Right lobe of liver (tissue), 6 donors: Measurements from ENCODE around the gene LHFPL6. TPM values are rescaled to one million over a fixed set of nuclear protein-coding genes. Genes with fewer than 3 reads are reported as not detected.

ENCODE experiments used
- ATAC-seq, 4 donors: fragments of 200-7000 bp; cut with Tn5 transposase; one replicate each; pipeline ENCODE4 v1.9.1; 2020; ENCODE audit warnings: mild to moderate bottlenecking in 4 of 4, moderate library complexity in 4 of 4
- DNase-seq, 3 donors: peaks; one replicate each; pipeline ENCODE4 v3.0.0-alpha.2; 2020
- H3K27ac ChIP-seq, 3 donors: fragments of 200-600 bp; one replicate each; pipeline ENCODE4 v1.8.0; 2022
- H3K27me3 ChIP-seq, 2 donors: fragments of 200-600 bp; one replicate each; pipeline ENCODE4 v1.8.0; 2022
- H3K36me3 ChIP-seq, 4 donors: fragments of 200-600 bp; sonication (generic) in 1 of 4; one replicate each; pipeline versions ENCODE4 v1.5.1 to v1.8.0; 2017 to 2022; ENCODE audit warnings: control low read depth in 1 of 4
- H3K4me1 ChIP-seq, 4 donors: fragments of 200-600 bp; sonication (generic) in 1 of 4; one replicate each; pipeline versions ENCODE4 v1.5.1 to v1.8.0; 2017 to 2022; ENCODE audit warnings: control low read depth in 1 of 4
- H3K4me3 ChIP-seq, 3 donors: fragments of 200-600 bp; one replicate each; pipeline ENCODE4 v1.8.0; 2022
- H3K9me3 ChIP-seq, 4 donors: fragments of 200-600 bp; sonication (generic) in 1 of 4; one replicate each; pipeline versions ENCODE4 v1.5.1 to v1.8.0; 2017 to 2022; ENCODE audit warnings: control low read depth in 1 of 4
- CTCF ChIP-seq, 4 donors: fragments of 200-600 bp in 3 of 4; fragments of 450-650 bp in 1 of 4; IDR thresholded peaks; one replicate each; pipeline versions ENCODE4 v1.5.1 to v1.8.0; 2016 to 2022; ENCODE audit warnings: antibody characterized with exemption in 4 of 4, mild to moderate bottlenecking in 2 of 4
- POLR2A ChIP-seq: fragments of 450-650 bp; IDR thresholded peaks from one replicate; pipeline ENCODE4 v1.6.1; 2017; ENCODE audit warnings: antibody characterized with exemption, mild to moderate bottlenecking
- WGBS: methylation state at CpG from one replicate; pipeline ENCODE4 v1.1.6; 2018; ENCODE audit warnings: low coverage, low lambda C conversion rate; ENCODE audit not compliant: insufficient coverage; ENCODE audit errors: missing lambda C conversion rate; 5-methylcytosine and 5-hydroxymethylcytosine counted together
- intact Hi-C, 2 donors: fragments of 100-400 bp; cut with DNase I; formaldehyde crosslinking; loops; one replicate each; pipeline versions ENCODE4 v1.11.2 to v1.14.1; 2022
- total RNA-seq, 6 experiments: library from RNA; depleted of rRNA in 2 of 6; stranded (reverse); fragments of >200 nt in 2 of 6; fragmentation: NEBNext Ultra II Directional in 3 of 6; extraction: Animal tissue kit (Norgen Biotek cat#: 25700) in 3 of 6; gene quantifications; one replicate each; pipeline versions ENCODE4 v1.1.0 to v1.2.4, GENCODE V29; 2016 to 2023
- donor health status: DM: no; HTN: yes; CAD: no.
- donor health status: DM: no; HTN: no; CAD: no.
- donor health status: DM: no; HTN: no; CAD: no.
- donor health status: DM: no; HTN: yes; CAD: no.
- donor health status: DM: no; HTN: yes; CAD: no.

The LHFPL6 gene
- total RNA-seq, 6 experiments from 2014 or later = 3.0 to 8.4 (median 4.6) TPM

GRCh38 chr13:39635564-39635963 lies 32.6 kb upstream of the LHFPL6 start:
- no peaks in the 10 kb centered on the region for H3K9me3 ChIP-seq
- no peaks in the 10 kb centered on the region for H3K4me1 ChIP-seq
- H3K27ac ChIP-seq = no peak overlapping the region
- no peaks in the 10 kb centered on the region for H3K36me3 ChIP-seq
- WGBS = 63% methylated on average over 1 of the region's 1 CpG
- no peak for ATAC-seq
- no peak for DNase-seq
- intact Hi-C loops = no loop called here
- no peak for TF ChIP-seq POLR2A
- no peak for TF ChIP-seq CTCF (IDR thresholded peaks at IDR 0.05)
- no peak overlapping the region for H3K4me3 ChIP-seq
- H3K27me3 ChIP-seq = no peaks in the 10 kb centered on the region

GRCh38 chr13:39632994-39633393 lies 30.0 kb upstream of the LHFPL6 start:
- no peak for ATAC-seq
- no peak for DNase-seq
- Histone ChIP-seq H3K4me1 (no peaks in the 10 kb centered on the region), H3K27ac (no peak overlapping the region), H3K27me3 (no peaks in the 10 kb centered on the region), H3K9me3 (no peaks in the 10 kb centered on the region), H3K4me3 (no peak overlapping the region), H3K36me3 (no peaks in the 10 kb centered on the region)
- intact Hi-C loops = no loop called here
- no peak for TF ChIP-seq POLR2A
- no peak for TF ChIP-seq CTCF (IDR thresholded peaks at IDR 0.05)

- H3K9me3 ChIP-seq = no peaks in the 10 kb centered on the region
- H3K27me3 ChIP-seq = no peaks in the 10 kb centered on the region
- no peak for DNase-seq
- no peaks in the 10 kb centered on the region for H3K4me1 ChIP-seq
- 80% methylated on average over 1 of the region's 1 CpG for WGBS
- intact Hi-C loops = no loop called here
- H3K36me3 ChIP-seq = no peaks in the 10 kb centered on the region
- no peak for ATAC-seq
- TF ChIP-seq POLR2A (no peak), CTCF (IDR thresholded peaks at IDR 0.05) (no peak)
- no peak overlapping the region for H3K4me3 ChIP-seq
- no peak overlapping the region for H3K27ac ChIP-seq
Observed at GRCh38 chr13:39631307-39631706, 28.3 kb upstream of the LHFPL6 start.

- no peak for ATAC-seq
- WGBS = 69% methylated on average over 1 of the region's 1 CpG
- intact Hi-C loops = no loop called here
Observed at GRCh38 chr13:39623466-39623865, 20.5 kb upstream of the LHFPL6 start.

More at GRCh38 chr13:39623466-39623865, 20.5 kb upstream of the LHFPL6 start:
- H3K9me3 ChIP-seq = no peaks in the 10 kb centered on the region
- no peaks in the 10 kb centered on the region for H3K36me3 ChIP-seq
- no peaks in the 10 kb centered on the region for H3K27me3 ChIP-seq
- no peak for DNase-seq
- TF ChIP-seq CTCF (IDR thresholded peaks at IDR 0.05) (no peak), POLR2A (no peak)
- H3K27ac ChIP-seq = no peak overlapping the region
- no peaks in the 10 kb centered on the region for H3K4me1 ChIP-seq
- H3K4me3 ChIP-seq = no peak overlapping the region
